Measurements from ENCODE around the gene HILPDA.
"Not testable (repeated sequence)": the region's sequence is repeated elsewhere in the genome, so short reads cannot be mapped to it uniquely, and the experiment has no call there.

The HILPDA gene

GRCh38 chr7:128450409-128450808 lies 5.3 kb upstream of the HILPDA start:
- H3K4me1 ChIP-seq (ENCODE audit: control insufficient read depth, insufficient read depth, low read length): peaks cover 1% of the 10 kb centered on the region; the same call in 1 of the 2 replicates
- H3K9me3 ChIP-seq (ENCODE audit: control insufficient read depth, insufficient read depth, low read length): no peaks in the 10 kb centered on the region
- no peak overlapping the region for H3K27ac ChIP-seq (ENCODE audit: low read length)
- no CpG with 5 or more reads among the region's 4 CpGs for WGBS (ENCODE audit: insufficient coverage, insufficient read length)
- no peak for DNase-seq (ENCODE audit: low read depth, low spot score)
- H3K4me3 ChIP-seq (ENCODE audit: low read length): no peak overlapping the region
- H3K27me3 ChIP-seq (ENCODE audit: control insufficient read depth, insufficient read depth, low read length): no peaks in the 10 kb centered on the region
- H3K36me3 ChIP-seq (ENCODE audit: control insufficient read depth, insufficient read depth, low read length): no peaks in the 10 kb centered on the region

GRCh38 chr7:128450913-128451312 lies 4.8 kb upstream of the HILPDA start:
- Histone ChIP-seq H3K36me3 (ENCODE audit: control insufficient read depth, insufficient read depth, low read length) (no peaks in the 10 kb centered on the region), H3K9me3 (ENCODE audit: control insufficient read depth, insufficient read depth, low read length) (no peaks in the 10 kb centered on the region), H3K4me3 (ENCODE audit: low read length) (no peak overlapping the region), H3K27me3 (ENCODE audit: control insufficient read depth, insufficient read depth, low read length) (no peaks in the 10 kb centered on the region), H3K27ac (ENCODE audit: low read length) (no peak overlapping the region), H3K4me1 (ENCODE audit: control insufficient read depth, insufficient read depth, low read length) (peaks cover 1% of the 10 kb centered on the region; the same call in 1 of the 2 replicates)
- DNase-seq (ENCODE audit: low read depth, low spot score): no peak
- WGBS (ENCODE audit: insufficient coverage, insufficient read length): no CpG with 5 or more reads among the region's 5 CpGs

- no peak for DNase-seq (ENCODE audit: low read depth, low spot score)
- peaks cover 1% of the 10 kb centered on the region; the same call in 1 of the 2 replicates for H3K4me1 ChIP-seq (ENCODE audit: control insufficient read depth, insufficient read depth, low read length)
- H3K36me3 ChIP-seq (ENCODE audit: control insufficient read depth, insufficient read depth, low read length): no peaks in the 10 kb centered on the region
- no CpG with 5 or more reads among the region's 1 CpG for WGBS (ENCODE audit: insufficient coverage, insufficient read length)
- no peaks in the 10 kb centered on the region for H3K9me3 ChIP-seq (ENCODE audit: control insufficient read depth, insufficient read depth, low read length)
- no peak overlapping the region for H3K4me3 ChIP-seq (ENCODE audit: low read length)
- no peaks in the 10 kb centered on the region for H3K27me3 ChIP-seq (ENCODE audit: control insufficient read depth, insufficient read depth, low read length)
- H3K27ac ChIP-seq (ENCODE audit: low read length): no peak overlapping the region
These were observed 3.1 kb upstream of the HILPDA start for GRCh38 chr7:128452552-128452951.

- Histone ChIP-seq H3K4me3 (ENCODE audit: low read length) (peak overlapping the region; percentile 1; the same call in 1 of the 2 replicates), H3K27me3 (ENCODE audit: control insufficient read depth, insufficient read depth, low read length) (no peaks in the 10 kb centered on the region), H3K9me3 (ENCODE audit: control insufficient read depth, insufficient read depth, low read length) (no peaks in the 10 kb centered on the region), H3K27ac (ENCODE audit: low read length) (no peak overlapping the region), H3K4me1 (ENCODE audit: control insufficient read depth, insufficient read depth, low read length) (peaks cover 1% of the 10 kb centered on the region; the same call in 1 of the 2 replicates), H3K36me3 (ENCODE audit: control insufficient read depth, insufficient read depth, low read length) (no peaks in the 10 kb centered on the region; the same call in 1 of the 2 replicates)
- no peak for DNase-seq (ENCODE audit: low read depth, low spot score)
- no CpG with 5 or more reads among the region's 23 CpGs for WGBS (ENCODE audit: insufficient coverage, insufficient read length)
These were observed 1.6 kb upstream of the HILPDA start for GRCh38 chr7:128453836-128454804.

GRCh38 chr7:128454808-128455542 lies 703 bp upstream of the HILPDA start:
- no peak for DNase-seq (ENCODE audit: low read depth, low spot score)
- Histone ChIP-seq H3K4me3 (ENCODE audit: low read length) (peak overlapping the region; percentile 64; the same call in 1 of the 2 replicates), H3K27me3 (ENCODE audit: control insufficient read depth, insufficient read depth, low read length) (no peaks in the 10 kb centered on the region), H3K9me3 (ENCODE audit: control insufficient read depth, insufficient read depth, low read length) (no peaks in the 10 kb centered on the region), H3K4me1 (ENCODE audit: control insufficient read depth, insufficient read depth, low read length) (peaks cover 1% of the 10 kb centered on the region; the same call in 1 of the 2 replicates), H3K36me3 (ENCODE audit: control insufficient read depth, insufficient read depth, low read length) (no peaks in the 10 kb centered on the region; the same call in 1 of the 2 replicates), H3K27ac (ENCODE audit: low read length) (no peak overlapping the region)
- WGBS (ENCODE audit: insufficient coverage, insufficient read length): no CpG with 5 or more reads among the region's 25 CpGs

GRCh38 chr7:128456255-128456725 lies 612 bp downstream of the HILPDA start:
- DNase-seq (ENCODE audit: low read depth, low spot score): no peak
- Histone ChIP-seq H3K36me3 (ENCODE audit: control insufficient read depth, insufficient read depth, low read length) (no peaks in the 10 kb centered on the region; the same call in 1 of the 2 replicates), H3K4me3 (ENCODE audit: low read length) (peak overlapping the region; percentile 64), H3K9me3 (ENCODE audit: control insufficient read depth, insufficient read depth, low read length) (no peaks in the 10 kb centered on the region), H3K4me1 (ENCODE audit: control insufficient read depth, insufficient read depth, low read length) (peaks cover 1% of the 10 kb centered on the region; the same call in 1 of the 2 replicates), H3K27me3 (ENCODE audit: control insufficient read depth, insufficient read depth, low read length) (no peaks in the 10 kb centered on the region), H3K27ac (ENCODE audit: low read length) (no peak overlapping the region)
- no CpG with 5 or more reads among the region's 5 CpGs for WGBS (ENCODE audit: insufficient coverage, insufficient read length)

GRCh38 chr7:128457385-128457784 lies 1.7 kb downstream of the HILPDA start:
- H3K27me3 ChIP-seq (ENCODE audit: control insufficient read depth, insufficient read depth, low read length); H3K36me3 ChIP-seq (ENCODE audit: control insufficient read depth, insufficient read depth, low read length); H3K27ac ChIP-seq (ENCODE audit: low read length); H3K4me3 ChIP-seq (ENCODE audit: low read length); H3K9me3 ChIP-seq (ENCODE audit: control insufficient read depth, insufficient read depth, low read length); DNase-seq (ENCODE audit: low read depth, low spot score); H3K4me1 ChIP-seq (ENCODE audit: control insufficient read depth, insufficient read depth, low read length): not testable (repeated sequence)
- no CpG with 5 or more reads among the region's 6 CpGs for WGBS (ENCODE audit: insufficient coverage, insufficient read length)

- Histone ChIP-seq H3K4me1 (ENCODE audit: control insufficient read depth, insufficient read depth, low read length) (no peaks in the 10 kb centered on the region; the same call in 1 of the 2 replicates), H3K9me3 (ENCODE audit: control insufficient read depth, insufficient read depth, low read length) (no peaks in the 10 kb centered on the region), H3K4me3 (ENCODE audit: low read length) (no peak overlapping the region), H3K27ac (ENCODE audit: low read length) (no peak overlapping the region), H3K27me3 (ENCODE audit: control insufficient read depth, insufficient read depth, low read length) (no peaks in the 10 kb centered on the region), H3K36me3 (ENCODE audit: control insufficient read depth, insufficient read depth, low read length) (no peaks in the 10 kb centered on the region; the same call in 1 of the 2 replicates)
- no CpG with 5 or more reads among the region's 3 CpGs for WGBS (ENCODE audit: insufficient coverage, insufficient read length)
- no peak for DNase-seq (ENCODE audit: low read depth, low spot score)
These were observed 3.3 kb downstream of the HILPDA start for GRCh38 chr7:128458956-128459355.

- Histone ChIP-seq H3K9me3 (ENCODE audit: control insufficient read depth, insufficient read depth, low read length) (no peaks in the 10 kb centered on the region), H3K27ac (ENCODE audit: low read length) (no peak overlapping the region), H3K4me1 (ENCODE audit: control insufficient read depth, insufficient read depth, low read length) (no peaks in the 10 kb centered on the region; the same call in 1 of the 2 replicates), H3K27me3 (ENCODE audit: control insufficient read depth, insufficient read depth, low read length) (no peaks in the 10 kb centered on the region), H3K36me3 (ENCODE audit: control insufficient read depth, insufficient read depth, low read length) (no peaks in the 10 kb centered on the region; the same call in 1 of the 2 replicates), H3K4me3 (ENCODE audit: low read length) (no peak overlapping the region)
- no CpG with 5 or more reads among the region's 5 CpGs for WGBS (ENCODE audit: insufficient coverage, insufficient read length)
- no peak for DNase-seq (ENCODE audit: low read depth, low spot score)
These were observed 3.8 kb downstream of the HILPDA start for GRCh38 chr7:128459394-128459878.

GRCh38 chr7:128462460-128462859 lies 6.8 kb downstream of the HILPDA start:
- Histone ChIP-seq H3K36me3 (ENCODE audit: control insufficient read depth, insufficient read depth, low read length) (no peaks in the 10 kb centered on the region; the same call in 1 of the 2 replicates), H3K4me1 (ENCODE audit: control insufficient read depth, insufficient read depth, low read length) (no peaks in the 10 kb centered on the region), H3K27me3 (ENCODE audit: control insufficient read depth, insufficient read depth, low read length) (no peaks in the 10 kb centered on the region), H3K4me3 (ENCODE audit: low read length) (no peak overlapping the region), H3K9me3 (ENCODE audit: control insufficient read depth, insufficient read depth, low read length) (no peaks in the 10 kb centered on the region), H3K27ac (ENCODE audit: low read length) (no peak overlapping the region)
- WGBS (ENCODE audit: insufficient coverage, insufficient read length): no CpG with 5 or more reads among the region's 5 CpGs
- DNase-seq (ENCODE audit: low read depth, low spot score): no peak
